Heart right ventricle (tissue), 16 donors: ENCODE results near the gene SLC23A2. TPM values are rescaled to one million over a fixed set of nuclear protein-coding genes. Genes with fewer than 3 reads are reported as not detected.

Source experiments
- ATAC-seq, 8 donors: fragments of 200-7000 bp; cut with Tn5 transposase; one replicate each; pipeline ENCODE4 v1.9.1; 2020; ENCODE audit warnings: mild to moderate bottlenecking in 8 of 8, moderate library complexity in 8 of 8, moderate number of reproducible peaks in 1 of 8
- DNase-seq, 2 donors: peaks; one replicate each; pipeline ENCODE4 v3.0.0-alpha.2; 2020
- H3K27ac ChIP-seq, 10 donors: fragments of 200-600 bp; sonication (generic) in 2 of 10; one replicate each; pipeline versions ENCODE4 v1.5.0 to v1.8.0; 2020 to 2022; ENCODE audit warnings: mild to moderate bottlenecking in 3 of 10
- H3K27me3 ChIP-seq, 7 donors: fragments of 200-600 bp; one replicate each; pipeline ENCODE4 v1.8.0; 2021 to 2022; ENCODE audit warnings: mild to moderate bottlenecking in 2 of 7
- H3K36me3 ChIP-seq, 9 donors: fragments of 200-600 bp; sonication (generic) in 1 of 9; one replicate each; pipeline versions ENCODE4 v1.5.0 to v1.8.0; 2020 to 2022; ENCODE audit warnings: mild to moderate bottlenecking in 2 of 9
- H3K4me1 ChIP-seq, 9 donors: fragments of 200-600 bp; sonication (generic) in 1 of 9; one replicate each; pipeline versions ENCODE4 v1.5.0 to v1.8.0; 2020 to 2022; ENCODE audit warnings: mild to moderate bottlenecking in 4 of 9
- H3K4me3 ChIP-seq, 10 donors: fragments of 200-600 bp; sonication (generic) in 2 of 10; one replicate each; pipeline versions ENCODE4 v1.5.0 to v1.8.0; 2020 to 2022; ENCODE audit warnings: mild to moderate bottlenecking in 7 of 10, moderate library complexity in 2 of 10
- H3K9me3 ChIP-seq, 11 donors: fragments of 200-600 bp in 10 of 11; sonication (generic) in 2 of 11; one replicate each; pipeline versions ENCODE4 v1.5.0 to v1.8.0; 2013 to 2022; ENCODE audit warnings: mild to moderate bottlenecking in 2 of 11, control low read depth in 1 of 11, moderate library complexity in 1 of 11
- CTCF ChIP-seq, 9 donors: fragments of 200-600 bp; sonication (generic) in 2 of 9; IDR thresholded peaks; one replicate each; pipeline versions ENCODE4 v1.5.0 to v1.8.0; 2021 to 2022; ENCODE audit warnings: antibody characterized with exemption in 9 of 9, mild to moderate bottlenecking in 5 of 9, moderate library complexity in 1 of 9
- WGBS, 2 donors: extraction: QIAGEN DNeasy Blood & Tissue Kit; methylation state at CpG; one replicate each; pipeline ENCODE4 v1.1.7; 2013; ENCODE audit warnings: inconsistent platforms in 1 of 2; 5-methylcytosine and 5-hydroxymethylcytosine counted together
- intact Hi-C, 10 donors: fragments of 100-400 bp; cut with DNase I; formaldehyde crosslinking; loops; one replicate each; pipeline versions ENCODE4 v1.11.1 to v1.14.2; 2022
- polyA plus RNA-seq, 2 donors: library from polyadenylated mRNA; stranded (reverse); fragments of 200-250 nt; gene quantifications; one replicate each; pipeline ENCODE4 v1.2.3, GENCODE V29; 2013
- total RNA-seq, 10 donors: library from RNA; stranded (reverse); fragmentation: NEBNext Ultra II Directional in 3 of 10; extraction: Animal tissue kit (Norgen Biotek cat#: 25700) in 3 of 10; gene quantifications; one replicate each; pipeline versions ENCODE4 v1.2.1 to v1.2.4, GENCODE V29; 2021 to 2023
- donor health status: Arrhythmogenic right ventricular cardiomyopathy.
- donor health status: ischemic (EF 13 %, LVEDD 7.1; RV severe dilation, severe dysfunction).
- donor health status: healthy with polysubstance abuse.
- donor health status: DM: no; HTN: yes; CAD: no.
- donor health status: DM: no; HTN: no; CAD: no.
- donor health status: ischemic (EF 25% LVEDD 6.9; RV normal size, moderate dysfunction).
- donor health status: ischemic (EF 25% LVEDD 5.7; RV mildly dilated, moderate dysfunction).
- donor health status: healthy.
- donor health status: DM: yes; HTN: yes; CAD: no.
- donor health status: Ischemic cardiomyopathy.
- donor health status: ischemic (EF 35%, LVEDD 5.7; RV mildly dilated, moderate dysfunction).
- donor health status: nonischemic (EF 11% LVEDD 7.7; RV severe dilation, severe dysfunction).
- donor health status: DM: yes; HTN: yes; CAD: no.
- donor health status: PGD.
- donor health status: ischemic (EF 29% LVEDD 5.4; RV normal size, mild dysfunction).
- donor health status: nonischemic (EF 23%, LVEDD 6.1; RV moderate dilation, normal function).

Gene SLC23A2
- total and polyA plus RNA-seq, 12 donors, result 2.0 to 12.3 (median 6.9) TPM

- DNase-seq (no peak), ATAC-seq (no peak)
- Histone ChIP-seq H3K36me3 (peaks cover 0 to 97% (median 44%) of the 10 kb centered on the region in 9 donors), H3K4me1 (peaks cover 0 to under 1% (median 0%) of the 10 kb centered on the region in 9 donors), H3K4me3 (no peak overlapping the region), H3K27me3 (no peaks in the 10 kb centered on the region), H3K9me3 (no peaks in the 10 kb centered on the region), H3K27ac (no peak overlapping the region)
- 94 to 97% methylated on average over 14 of the region's 14 CpGs for WGBS, 2 donors
- TF ChIP-seq CTCF (IDR thresholded peaks at IDR 0.05), result no peak
- intact Hi-C loops, result loop anchor here in 1 of 10 donors (5.0 kb wide), 1 partner anchor 90 kb away; no protein-coding TSS in a partner anchor
Observed at GRCh38 chr20:4862661-4863060, 138.6 kb downstream of the SLC23A2 start.

DNA sequence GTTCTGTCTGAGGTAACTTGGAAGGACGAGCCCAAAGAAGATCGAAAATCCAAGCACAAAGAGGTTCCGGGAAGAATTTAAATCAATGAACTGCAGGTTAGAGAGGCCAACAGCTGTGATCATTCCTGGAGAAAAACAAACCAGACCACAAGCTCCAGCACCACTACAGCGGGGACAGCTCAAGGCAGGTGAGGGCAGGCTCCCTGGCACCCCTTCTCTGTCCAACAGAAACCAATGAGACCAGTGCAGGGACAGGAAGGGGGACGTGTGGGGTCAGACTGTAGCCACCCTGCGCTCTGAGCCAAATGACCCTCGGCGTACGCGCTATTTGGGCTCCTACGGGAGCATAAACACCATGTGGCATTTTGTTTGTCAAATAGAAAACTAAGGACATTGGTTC, 139.3 kb downstream of the SLC23A2 start:
- Histone ChIP-seq H3K27me3 (no peaks in the 10 kb centered on the region), H3K9me3 (no peaks in the 10 kb centered on the region), H3K27ac (no peak overlapping the region), H3K4me3 (no peak overlapping the region), H3K4me1 (peaks cover 0 to 5% (median 0%) of the 10 kb centered on the region in 9 donors), H3K36me3 (peaks cover 0 to 95% (median 38%) of the 10 kb centered on the region in 9 donors)
- WGBS, 2 donors, result 89 to 97% methylated on average over 11 of the region's 11 CpGs
- no peak for ATAC-seq
- intact Hi-C loops, result loop anchor here in 1 of 10 donors (5.0 kb wide), 1 partner anchor 90 kb away; no protein-coding TSS in a partner anchor
- no peak for TF ChIP-seq CTCF (IDR thresholded peaks at IDR 0.05)
- no peak for DNase-seq

DNA sequence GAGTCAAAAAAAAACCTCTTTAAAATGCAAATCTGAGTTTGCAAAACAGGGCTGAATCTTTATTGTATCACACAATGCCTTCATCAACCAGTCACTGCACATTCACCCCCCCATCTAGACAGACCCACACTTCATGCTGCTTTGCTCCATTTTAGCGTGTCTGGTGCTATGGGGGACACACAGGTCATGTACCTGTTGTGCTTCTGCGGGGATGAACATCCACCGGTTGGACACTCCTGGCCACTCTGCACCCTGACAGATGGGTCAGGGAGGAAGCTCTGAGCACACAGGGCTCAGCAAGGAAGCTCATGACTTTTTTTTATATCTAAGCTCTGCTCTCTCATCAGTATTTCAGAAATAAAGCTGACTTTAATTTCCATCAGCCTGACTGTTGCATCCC, 143.3 kb downstream of the SLC23A2 start:
- WGBS, 2 donors, result 94 to 96% methylated on average over 3 of the region's 3 CpGs
- ATAC-seq (no peak), DNase-seq (no peak)
- H3K27me3 ChIP-seq, result no peaks in the 10 kb centered on the region
- no peak for TF ChIP-seq CTCF (IDR thresholded peaks at IDR 0.05)
- intact Hi-C loops, result no loop called here
- H3K4me3 ChIP-seq, result no peak overlapping the region
- no peaks in the 10 kb centered on the region for H3K9me3 ChIP-seq
- H3K4me1 ChIP-seq, result peaks cover 0 to 10% (median 3%) of the 10 kb centered on the region in 9 donors
- H3K36me3 ChIP-seq, result peaks cover 0 to 95% (median 28%) of the 10 kb centered on the region in 9 donors
- no peak overlapping the region for H3K27ac ChIP-seq

DNA sequence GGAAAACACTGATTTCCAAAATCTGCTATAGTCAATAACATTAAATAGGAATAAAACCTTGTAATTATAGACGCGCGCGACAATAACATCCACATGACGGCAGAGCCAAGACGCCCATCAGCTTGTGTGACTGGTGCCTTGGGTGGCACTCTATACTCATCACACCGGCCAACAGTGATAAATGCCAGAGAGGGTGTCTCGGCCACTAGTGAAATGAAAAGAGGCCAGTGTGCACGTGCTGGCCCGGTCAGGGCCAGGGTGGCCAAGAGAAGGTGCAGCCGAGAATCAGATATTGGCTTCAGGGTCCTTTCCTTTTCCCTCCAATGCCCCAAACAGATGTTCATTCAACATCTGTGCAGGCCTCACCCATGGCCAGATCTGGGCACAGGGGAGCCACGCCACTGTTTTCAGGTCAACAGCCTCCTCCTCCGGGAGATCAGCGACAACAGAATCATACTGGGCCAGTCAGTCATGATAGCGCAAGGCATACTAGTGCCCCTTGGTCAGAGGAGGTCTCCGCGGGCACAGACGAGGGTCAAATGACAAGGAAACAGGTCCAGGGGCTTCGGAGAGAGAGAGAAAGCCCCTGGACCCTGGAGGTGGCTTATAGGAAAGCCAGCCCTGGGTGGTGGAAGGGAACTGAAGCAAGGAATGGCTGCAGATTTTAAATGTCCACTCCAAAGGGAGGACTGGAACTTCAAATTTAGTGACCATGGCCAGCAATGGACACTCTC, 145.1 kb downstream of the SLC23A2 start:
- no peak for DNase-seq
- peaks cover 0 to 82% (median 18%) of the 10 kb centered on the region in 9 donors for H3K36me3 ChIP-seq
- H3K9me3 ChIP-seq, result no peaks in the 10 kb centered on the region
- intact Hi-C loops, result no loop called here
- ATAC-seq, result no peak
- no peak overlapping the region for H3K4me3 ChIP-seq
- 97 to 98% methylated on average over 19 of the region's 19 CpGs for WGBS, 2 donors
- peak overlapping the region in 1 of 10 donors; percentile 0 for H3K27ac ChIP-seq
- no peaks in the 10 kb centered on the region for H3K27me3 ChIP-seq
- peaks cover 0 to 13% (median 3%) of the 10 kb centered on the region in 9 donors for H3K4me1 ChIP-seq
- TF ChIP-seq CTCF (IDR thresholded peaks at IDR 0.05), result no peak
